Astrocyte (in vitro differentiated cells and primary cell): Measurements from ENCODE around the gene SLC6A2. TPM values are rescaled to one million over a fixed set of nuclear protein-coding genes. Genes with fewer than 3 reads are reported as not detected.

Experiments
- DNase-seq: peaks from one replicate; pipeline ENCODE4 v3.0.0-alpha.2; 2010; ENCODE audit warnings: low read depth
- FAIRE-seq: peaks from 2 replicates; lab custom pipeline; 2011; peaks lifted over from hg19 to GRCh38; lab: Jason Lieb, UNC
- H2AFZ ChIP-seq: 2 replicates; pipeline ENCODE4 v1.6.0; 2012; ENCODE audit warnings: low read depth, low read length, inconsistent platforms
- H3K27ac ChIP-seq: 2 replicates; pipeline ENCODE4 v1.5.1; 2011; ENCODE audit warnings: low read depth, low read length, inconsistent platforms
- H3K27me3 ChIP-seq: 2 replicates; pipeline ENCODE4 v1.6.0; 2011; ENCODE audit warnings: low read length, inconsistent platforms; ENCODE audit not compliant: insufficient read depth
- H3K36me3 ChIP-seq: 2 replicates; pipeline ENCODE4 v1.5.1; 2011; ENCODE audit warnings: low read length, inconsistent platforms; ENCODE audit not compliant: insufficient read depth
- H3K4me1 ChIP-seq: 2 replicates; pipeline ENCODE4 v1.5.1; 2011; ENCODE audit warnings: low read length, inconsistent platforms; ENCODE audit not compliant: insufficient read depth
- H3K4me2 ChIP-seq: 2 replicates; pipeline ENCODE4 v1.6.0; 2012; ENCODE audit warnings: low read length, inconsistent platforms
- H3K4me3 ChIP-seq: 2 replicates; pipeline ENCODE4 v1.5.1; 2011; ENCODE audit warnings: low read depth, mild to moderate bottlenecking, low read length, inconsistent platforms; ENCODE audit not compliant: insufficient read depth
- H3K79me2 ChIP-seq: 2 replicates; pipeline ENCODE4 v1.6.0; 2012; ENCODE audit warnings: mild to moderate bottlenecking, low read length, inconsistent platforms; ENCODE audit not compliant: insufficient read depth
- H3K9ac ChIP-seq: 2 replicates; pipeline ENCODE4 v1.6.0; 2012; ENCODE audit warnings: mild to moderate bottlenecking, low read length, inconsistent platforms
- H3K9me3 ChIP-seq: 2 replicates; pipeline ENCODE4 v1.5.1; 2012; ENCODE audit warnings: low read depth, mild to moderate bottlenecking, low read length, inconsistent platforms; ENCODE audit not compliant: insufficient read depth
- H4K20me1 ChIP-seq: 2 replicates; pipeline ENCODE4 v1.6.0; 2012; ENCODE audit warnings: low read length, inconsistent platforms; ENCODE audit not compliant: insufficient read depth
- H3K27ac Mint-ChIP-seq: one replicate; pipeline ENCODE4 v1.8.0; 2021; ENCODE audit warnings: mild to moderate bottlenecking, mixed read lengths; ENCODE audit not compliant: unreplicated experiment
- H3K27me3 Mint-ChIP-seq: one replicate; pipeline ENCODE4 v1.8.0; 2021; ENCODE audit warnings: low read depth, mixed read lengths; ENCODE audit not compliant: unreplicated experiment
- H3K36me3 Mint-ChIP-seq: one replicate; pipeline ENCODE4 v1.8.0; 2021; ENCODE audit warnings: low read depth, mixed read lengths; ENCODE audit not compliant: unreplicated experiment
- H3K4me1 Mint-ChIP-seq: one replicate; pipeline ENCODE4 v1.8.0; 2021; ENCODE audit warnings: low read depth, mixed read lengths; ENCODE audit not compliant: unreplicated experiment
- H3K4me3 Mint-ChIP-seq: one replicate; pipeline ENCODE4 v1.8.0; 2021; ENCODE audit warnings: mild to moderate bottlenecking, moderate library complexity, mixed read lengths; ENCODE audit not compliant: unreplicated experiment
- H3K9me3 Mint-ChIP-seq: one replicate; pipeline ENCODE4 v1.8.0; 2021; ENCODE audit warnings: mild to moderate bottlenecking, mixed read lengths; ENCODE audit not compliant: unreplicated experiment
- CTCF ChIP-seq: IDR thresholded peaks from 2 replicates; pipeline ENCODE4 v1.5.1; 2011; ENCODE audit warnings: low read depth, mild to moderate bottlenecking, inconsistent platforms, low read length, moderate library complexity; ENCODE audit not compliant: insufficient read depth
- EZH2 ChIP-seq: IDR thresholded peaks from 2 replicates; pipeline ENCODE4 v1.6.1; 2012; ENCODE audit warnings: mild to moderate bottlenecking, low read length, inconsistent platforms; ENCODE audit not compliant: insufficient read depth
- total RNA-seq: library from RNA; stranded (reverse); gene quantifications from 2 replicates; pipeline ENCODE4 v1.2.1, GENCODE V29; 2021

The SLC6A2 gene
- total RNA-seq, 1 donor from 2014 or later, result not detected

GRCh38 chr16:55630774-55631173, 25.0 kb upstream of the SLC6A2 start:
- no peak for FAIRE-seq
- H3K27ac Mint-ChIP-seq, result no peak overlapping the region
- TF ChIP-seq EZH2 (no peak), CTCF (no peak)

GRCh38 chr16:55632259-55632658, 23.5 kb upstream of the SLC6A2 start:
- no peak overlapping the region for H2AFZ ChIP-seq
- no peaks in the 10 kb centered on the region for H3K36me3 ChIP-seq
- H3K4me1 ChIP-seq, result no peaks in the 10 kb centered on the region
- FAIRE-seq (no peak), DNase-seq (no peak)
- no peak for TF ChIP-seq CTCF
- H3K9me3 Mint-ChIP-seq, result peaks cover 7% of the 10 kb centered on the region
- H3K9ac ChIP-seq, result no peak overlapping the region
- no peaks in the 10 kb centered on the region for H3K4me1 Mint-ChIP-seq
- H3K27ac ChIP-seq, result no peak overlapping the region
- no peak overlapping the region for H3K4me2 ChIP-seq
- no peaks in the 10 kb centered on the region for H3K27me3 ChIP-seq
- no peak overlapping the region for H3K4me3 ChIP-seq
- no peaks in the 10 kb centered on the region for H3K9me3 ChIP-seq
- no peaks in the 10 kb centered on the region for H3K79me2 ChIP-seq
- H3K27me3 Mint-ChIP-seq, result peaks cover 20% of the 10 kb centered on the region
- H3K36me3 Mint-ChIP-seq, result no peaks in the 10 kb centered on the region
- H3K4me3 Mint-ChIP-seq, result no peak overlapping the region
- H3K27ac Mint-ChIP-seq, result no peak overlapping the region
- H4K20me1 ChIP-seq, result no peaks in the 10 kb centered on the region

More at GRCh38 chr16:55630774-55631173, 25.0 kb upstream of the SLC6A2 start:
- no peaks in the 10 kb centered on the region for H3K9me3 ChIP-seq
- no peaks in the 10 kb centered on the region for H4K20me1 ChIP-seq
- no peak for DNase-seq
- Mint-ChIP-seq H3K27me3 (peaks cover 27% of the 10 kb centered on the region), H3K36me3 (no peaks in the 10 kb centered on the region), H3K9me3 (peaks cover 13% of the 10 kb centered on the region), H3K4me1 (no peaks in the 10 kb centered on the region), H3K4me3 (no peak overlapping the region)
- H3K27me3 ChIP-seq, result no peaks in the 10 kb centered on the region
- no peak overlapping the region for H3K9ac ChIP-seq
- no peak overlapping the region for H3K4me3 ChIP-seq
- H3K27ac ChIP-seq, result no peak overlapping the region
- H3K36me3 ChIP-seq, result no peaks in the 10 kb centered on the region
- no peaks in the 10 kb centered on the region for H3K79me2 ChIP-seq
- H3K4me1 ChIP-seq, result no peaks in the 10 kb centered on the region
- H2AFZ ChIP-seq, result no peak overlapping the region
- no peak overlapping the region for H3K4me2 ChIP-seq

GRCh38 chr16:55634193-55634592, 21.6 kb upstream of the SLC6A2 start:
- peaks cover 23% of the 10 kb centered on the region for H3K27me3 Mint-ChIP-seq
- H4K20me1 ChIP-seq, result no peaks in the 10 kb centered on the region
- FAIRE-seq (no peak), DNase-seq (no peak)
- H3K4me1 ChIP-seq, result no peaks in the 10 kb centered on the region
- no peak for TF ChIP-seq CTCF
- TF ChIP-seq EZH2, result no peak
- no peak overlapping the region for H3K27ac ChIP-seq
- H3K36me3 ChIP-seq, result no peaks in the 10 kb centered on the region
- H3K9me3 Mint-ChIP-seq, result peaks cover 5% of the 10 kb centered on the region
- H3K4me3 ChIP-seq, result no peak overlapping the region
- no peak overlapping the region for H3K27ac Mint-ChIP-seq
- H3K27me3 ChIP-seq, result peaks cover 2% of the 10 kb centered on the region
- H3K9me3 ChIP-seq, result no peaks in the 10 kb centered on the region
- no peaks in the 10 kb centered on the region for H3K79me2 ChIP-seq
- no peak overlapping the region for H3K4me2 ChIP-seq
- no peak overlapping the region for H2AFZ ChIP-seq
- no peak overlapping the region for H3K4me3 Mint-ChIP-seq
- no peaks in the 10 kb centered on the region for H3K36me3 Mint-ChIP-seq
- no peak overlapping the region for H3K9ac ChIP-seq
- no peaks in the 10 kb centered on the region for H3K4me1 Mint-ChIP-seq
